Osteoblast (primary cell): ENCODE results near the gene SRC. TPM values are rescaled to one million over a fixed set of nuclear protein-coding genes. Genes with fewer than 3 reads are reported as not detected.

Experiments
- DNase-seq: peaks from one replicate; pipeline ENCODE4 v3.0.0; 2011; ENCODE audit warnings: low spot score, mixed read lengths; ENCODE audit not compliant: insufficient read length; ENCODE audit errors: missing footprints
- H2AFZ ChIP-seq: 2 replicates; pipeline ENCODE4 v1.6.0; 2011; ENCODE audit warnings: mild to moderate bottlenecking, low read length
- H3K27ac ChIP-seq: 2 replicates; pipeline ENCODE4 v1.5.1; 2011; ENCODE audit warnings: mild to moderate bottlenecking, low read depth, low read length, moderate library complexity
- H3K27me3 ChIP-seq: 2 replicates; pipeline ENCODE4 v1.6.0; 2012; ENCODE audit warnings: mild to moderate bottlenecking, control low read depth, inconsistent platforms, low read length, moderate library complexity; ENCODE audit not compliant: insufficient read depth
- H3K36me3 ChIP-seq: 2 replicates; pipeline ENCODE4 v1.5.1; 2011; ENCODE audit warnings: mild to moderate bottlenecking, low read length, control low read depth, moderate library complexity; ENCODE audit not compliant: insufficient read depth
- H3K4me1 ChIP-seq: 2 replicates; pipeline ENCODE4 v1.5.1; 2011; ENCODE audit warnings: mild to moderate bottlenecking, low read length, control low read depth, moderate library complexity; ENCODE audit not compliant: insufficient read depth
- H3K4me2 ChIP-seq: 2 replicates; pipeline ENCODE4 v1.6.0; 2011; ENCODE audit warnings: mild to moderate bottlenecking, low read length; ENCODE audit not compliant: insufficient read depth
- H3K4me3 ChIP-seq: fragments of 200-600 bp; sonication (generic); 3 replicates; pipeline ENCODE4 v1.5.1; 2012; ENCODE audit warnings: mild to moderate bottlenecking, low read length, inconsistent platforms; ENCODE audit not compliant: insufficient read depth
- H3K79me2 ChIP-seq: 2 replicates; pipeline ENCODE4 v1.6.0; 2012; ENCODE audit warnings: mild to moderate bottlenecking, low read length, control low read depth, inconsistent platforms; ENCODE audit not compliant: insufficient read depth
- H3K9me3 ChIP-seq: 2 replicates; pipeline ENCODE4 v1.5.1; 2011; ENCODE audit warnings: low read depth, low read length, control low read depth
- H4K20me1 ChIP-seq: 2 replicates; pipeline ENCODE4 v1.6.0; 2012; ENCODE audit warnings: mild to moderate bottlenecking, low read length, control low read depth; ENCODE audit not compliant: insufficient read depth
- total RNA-seq: library from RNA; depleted of rRNA; stranded (reverse); fragments of >200 nt; gene quantifications from 2 replicates; pipeline ENCODE4 v1.2.3, GENCODE V29; 2012
- TF ChIP-seq, protein P1 (sequence below): IDR thresholded peaks from 2 replicates; pipeline ENCODE4 v1.5.1; 2011; ENCODE audit warnings: mild to moderate bottlenecking, low read depth, low read length, moderate library complexity; ENCODE audit errors: extremely low read depth

Gene SRC
- total RNA-seq, 1 donor = 22.4 TPM

- H2AFZ ChIP-seq = no peak overlapping the region
- H3K36me3 ChIP-seq = peaks cover 15% of the 10 kb centered on the region
- H3K4me3 ChIP-seq = no peak overlapping the region
- no peaks in the 10 kb centered on the region for H4K20me1 ChIP-seq
- H3K27me3 ChIP-seq = no peaks in the 10 kb centered on the region
- peaks cover 10% of the 10 kb centered on the region for H3K4me1 ChIP-seq
- H3K4me2 ChIP-seq = no peak overlapping the region
- H3K79me2 ChIP-seq = peaks cover 72% of the 10 kb centered on the region
- TF ChIP-seq, protein P1, sequence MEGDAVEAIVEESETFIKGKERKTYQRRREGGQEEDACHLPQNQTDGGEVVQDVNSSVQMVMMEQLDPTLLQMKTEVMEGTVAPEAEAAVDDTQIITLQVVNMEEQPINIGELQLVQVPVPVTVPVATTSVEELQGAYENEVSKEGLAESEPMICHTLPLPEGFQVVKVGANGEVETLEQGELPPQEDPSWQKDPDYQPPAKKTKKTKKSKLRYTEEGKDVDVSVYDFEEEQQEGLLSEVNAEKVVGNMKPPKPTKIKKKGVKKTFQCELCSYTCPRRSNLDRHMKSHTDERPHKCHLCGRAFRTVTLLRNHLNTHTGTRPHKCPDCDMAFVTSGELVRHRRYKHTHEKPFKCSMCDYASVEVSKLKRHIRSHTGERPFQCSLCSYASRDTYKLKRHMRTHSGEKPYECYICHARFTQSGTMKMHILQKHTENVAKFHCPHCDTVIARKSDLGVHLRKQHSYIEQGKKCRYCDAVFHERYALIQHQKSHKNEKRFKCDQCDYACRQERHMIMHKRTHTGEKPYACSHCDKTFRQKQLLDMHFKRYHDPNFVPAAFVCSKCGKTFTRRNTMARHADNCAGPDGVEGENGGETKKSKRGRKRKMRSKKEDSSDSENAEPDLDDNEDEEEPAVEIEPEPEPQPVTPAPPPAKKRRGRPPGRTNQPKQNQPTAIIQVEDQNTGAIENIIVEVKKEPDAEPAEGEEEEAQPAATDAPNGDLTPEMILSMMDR = no peak
- DNase-seq = no peak
- no peak overlapping the region for H3K27ac ChIP-seq
- no peaks in the 10 kb centered on the region for H3K9me3 ChIP-seq
Measured at GRCh38 chr20:37308086-37309050, 37.6 kb upstream of the SRC start.

GRCh38 chr20:37309290-37309689, 36.6 kb upstream of the SRC start:
- no peak overlapping the region for H3K4me2 ChIP-seq
- DNase-seq = no peak
- no peaks in the 10 kb centered on the region for H3K9me3 ChIP-seq
- H3K4me3 ChIP-seq = no peak overlapping the region
- peaks cover 19% of the 10 kb centered on the region for H3K4me1 ChIP-seq
- H3K27ac ChIP-seq = no peak overlapping the region
- H3K36me3 ChIP-seq = peaks cover 8% of the 10 kb centered on the region
- no peaks in the 10 kb centered on the region for H4K20me1 ChIP-seq
- H3K79me2 ChIP-seq = peaks cover 76% of the 10 kb centered on the region
- H2AFZ ChIP-seq = no peak overlapping the region
- TF ChIP-seq, protein P1 = no peak
- no peaks in the 10 kb centered on the region for H3K27me3 ChIP-seq

GRCh38 chr20:37309936-37310590, 35.9 kb upstream of the SRC start:
- H3K27ac ChIP-seq = no peak overlapping the region
- peaks cover 74% of the 10 kb centered on the region for H3K79me2 ChIP-seq
- no peak overlapping the region for H2AFZ ChIP-seq
- DNase-seq = no peak
- no peak overlapping the region for H3K4me2 ChIP-seq
- peaks cover 27% of the 10 kb centered on the region for H3K4me1 ChIP-seq
- no peak overlapping the region for H3K4me3 ChIP-seq
- peaks cover 8% of the 10 kb centered on the region for H3K36me3 ChIP-seq
- no peaks in the 10 kb centered on the region for H4K20me1 ChIP-seq
- TF ChIP-seq, protein P1 = no peak
- H3K27me3 ChIP-seq = no peaks in the 10 kb centered on the region
- no peaks in the 10 kb centered on the region for H3K9me3 ChIP-seq

DNA sequence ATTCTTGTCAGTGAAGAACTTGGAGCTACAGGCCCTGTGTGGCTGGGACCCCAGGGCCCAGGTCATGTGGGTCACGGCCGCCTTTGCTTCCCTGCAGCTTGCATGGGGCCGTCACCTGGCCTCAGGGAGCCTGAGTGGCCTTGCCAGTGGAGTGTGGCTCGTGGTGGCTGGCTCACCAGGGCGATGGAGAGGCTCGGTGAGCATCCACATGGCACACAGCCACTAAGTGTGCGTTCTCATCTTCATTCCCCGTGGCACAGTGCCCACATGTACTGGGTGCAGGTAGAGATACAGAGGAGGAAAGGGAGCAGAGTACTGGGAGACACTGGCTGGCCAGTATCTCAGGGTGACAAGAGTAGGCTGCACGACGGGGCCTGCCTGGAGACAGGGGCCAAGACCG, 35.0 kb upstream of the SRC start:
- H3K9me3 ChIP-seq = no peaks in the 10 kb centered on the region
- H4K20me1 ChIP-seq = no peaks in the 10 kb centered on the region
- TF ChIP-seq, protein P1 = no peak
- H3K36me3 ChIP-seq = peaks cover 11% of the 10 kb centered on the region
- no peak overlapping the region for H3K27ac ChIP-seq
- no peak overlapping the region for H2AFZ ChIP-seq
- DNase-seq = no peak
- no peaks in the 10 kb centered on the region for H3K27me3 ChIP-seq
- no peak overlapping the region for H3K4me3 ChIP-seq
- H3K79me2 ChIP-seq = peaks cover 72% of the 10 kb centered on the region
- no peak overlapping the region for H3K4me2 ChIP-seq
- H3K4me1 ChIP-seq = peaks cover 36% of the 10 kb centered on the region
